ENCODE data around the gene GIPC3. TPM values are rescaled to one million over a fixed set of nuclear protein-coding genes. Genes with fewer than 3 reads are reported as not detected.
A peak's percentile ranks its signal among the peaks of the same experiment; 100 is the strongest.

GIPC3 gene
- total and polyA plus RNA-seq, 12 donors = 0.33 to 5.9 (median 3.2) TPM

- 91 to 97% (median 93%) methylated on average over 3 to 17 of the region's 18 CpGs for WGBS, 4 donors
- TF ChIP-seq POLR2A (IDR thresholded peaks at IDR 0.05) (no peak), CTCF (IDR thresholded peaks at IDR 0.05) (no peak)
- H3K9me3 ChIP-seq (replicated peaks in 1 of 3) = no peaks in the 10 kb centered on the region
- intact Hi-C loops (cut with DNase I) = loop anchor here (5.0 kb wide), 1 partner anchor 68 kb away; no protein-coding TSS in a partner anchor
- no peak overlapping the region for H3K27ac ChIP-seq
- no peak overlapping the region for H3K4me3 ChIP-seq
- no peaks in the 10 kb centered on the region for H3K27me3 ChIP-seq
- peaks cover 0 to 9% of the 10 kb centered on the region in 2 donors for H3K4me1 ChIP-seq (replicated peaks in 1 of 2)
- no peak for DNase-seq
- peaks cover 0 to 18% of the 10 kb centered on the region in 2 donors for H3K36me3 ChIP-seq (replicated peaks in 1 of 2)
Observed at GRCh38 chr19:3614858-3615505, 29.7 kb downstream of the GIPC3 start.

GRCh38 chr19:3615524-3616135, 30.4 kb downstream of the GIPC3 start:
- peaks cover 0 to 18% of the 10 kb centered on the region in 2 donors for H3K36me3 ChIP-seq (replicated peaks in 1 of 2)
- H3K27me3 ChIP-seq = no peaks in the 10 kb centered on the region
- H3K4me1 ChIP-seq (replicated peaks in 1 of 2) = peaks cover 0 to 9% of the 10 kb centered on the region in 2 donors
- 93 to 97% (median 94%) methylated on average over 7 to 26 of the region's 26 CpGs for WGBS, 4 donors
- TF ChIP-seq CTCF (IDR thresholded peaks at IDR 0.05) = no peak
- TF ChIP-seq POLR2A (IDR thresholded peaks at IDR 0.05) = no peak
- no peak overlapping the region for H3K27ac ChIP-seq
- intact Hi-C loops (cut with DNase I) = loop anchor here in 1 of 2 donors (5.0 kb wide), 1 partner anchor 68 kb away; no protein-coding TSS in a partner anchor
- DNase-seq = no peak
- no peak overlapping the region for H3K4me3 ChIP-seq
- no peaks in the 10 kb centered on the region for H3K9me3 ChIP-seq (replicated peaks in 1 of 3)

GRCh38 chr19:3617463-3617862, 32.2 kb downstream of the GIPC3 start:
- peaks cover 0 to 9% of the 10 kb centered on the region in 2 donors for H3K4me1 ChIP-seq (replicated peaks in 1 of 2)
- 59 to 76% (median 70%) methylated on average over 13 to 19 of the region's 19 CpGs for WGBS, 4 donors
- intact Hi-C loops (cut with DNase I) = loop anchor here in 1 of 2 donors (5.0 kb wide), 1 partner anchor 70 kb away; no protein-coding TSS in a partner anchor
- DNase-seq = peak in 1 of 7 donors; percentile 69
- H3K27ac ChIP-seq = peak overlapping the region in 1 of 5 donors; percentile 55
- H3K9me3 ChIP-seq (replicated peaks in 1 of 3) = no peaks in the 10 kb centered on the region
- H3K36me3 ChIP-seq (replicated peaks in 1 of 2) = peaks cover 0 to 9% of the 10 kb centered on the region in 2 donors
- no peaks in the 10 kb centered on the region for H3K27me3 ChIP-seq
- no peak for TF ChIP-seq POLR2A (IDR thresholded peaks at IDR 0.05)
- TF ChIP-seq CTCF (IDR thresholded peaks at IDR 0.05) = no peak
- H3K4me3 ChIP-seq = no peak overlapping the region

- Histone ChIP-seq H3K27ac (peak overlapping the region in 1 of 5 donors; percentile 55), H3K36me3 (replicated peaks in 1 of 2) (peaks cover 0 to 11% of the 10 kb centered on the region in 2 donors), H3K9me3 (replicated peaks in 1 of 3) (no peaks in the 10 kb centered on the region), H3K4me1 (replicated peaks in 1 of 2) (peaks cover 0 to 9% of the 10 kb centered on the region in 2 donors), H3K4me3 (no peak overlapping the region), H3K27me3 (no peaks in the 10 kb centered on the region)
- 38 to 73% (median 47%) methylated on average over 9 to 31 of the region's 31 CpGs for WGBS, 4 donors
- intact Hi-C loops (cut with DNase I) = loop anchor here in 1 of 2 donors (5.0 kb wide), 1 partner anchor 71 kb away; no protein-coding TSS in a partner anchor
- DNase-seq = peak; percentile 62 to 85 (median 80)
- no peak for TF ChIP-seq POLR2A (IDR thresholded peaks at IDR 0.05)
- TF ChIP-seq CTCF (IDR thresholded peaks at IDR 0.05) = peak; percentile 90 to 97 (median 96)
Observed at GRCh38 chr19:3618144-3618810, 33.0 kb downstream of the GIPC3 start.

All from adrenal gland (tissue), 12 donors.